GM23248 (cell line): ENCODE measurements around the gene ZNF804B. TPM values are rescaled to one million over a fixed set of nuclear protein-coding genes. Genes with fewer than 3 reads are reported as not detected.

ENCODE experiments used
- DNase-seq: peaks from one replicate; pipeline ENCODE4 v3.0.0-alpha.2; 2015
- H2AFZ ChIP-seq: fragments of 200-600 bp; sonication (generic); 2 replicates; pipeline ENCODE4 v1.6.1; 2016; ENCODE audit warnings: antibody characterized with exemption
- H3F3A ChIP-seq: fragments of 200-600 bp; sonication (generic); 2 replicates; pipeline ENCODE4 v1.6.1; 2016; ENCODE audit warnings: mild to moderate bottlenecking, antibody characterized with exemption, mixed run types; ENCODE audit not compliant: insufficient read depth
- H3K27ac ChIP-seq: fragments of 200-600 bp; sonication (generic); 2 replicates; pipeline ENCODE4 v1.5.1; 2016; ENCODE audit warnings: mild to moderate bottlenecking
- H3K27me3 ChIP-seq: fragments of 200-600 bp; sonication (generic); replicated peaks from 2 replicates; pipeline ENCODE4 v1.6.1; 2016; ENCODE audit warnings: mild to moderate bottlenecking; ENCODE audit not compliant: insufficient read depth
- H3K36me3 ChIP-seq: fragments of 200-600 bp; sonication (generic); 2 replicates; pipeline ENCODE4 v1.6.1; 2016; ENCODE audit warnings: low read depth, mild to moderate bottlenecking
- H3K4me1 ChIP-seq: fragments of 200-600 bp; sonication (generic); 2 replicates; pipeline ENCODE4 v1.6.1; 2016; ENCODE audit warnings: mild to moderate bottlenecking; ENCODE audit not compliant: insufficient read depth
- H3K4me2 ChIP-seq: fragments of 200-600 bp; sonication (generic); one replicate; pipeline ENCODE4 v1.6.1; 2016; ENCODE audit warnings: mild to moderate bottlenecking; ENCODE audit not compliant: unreplicated experiment
- H3K4me3 ChIP-seq: fragments of 200-600 bp; sonication (generic); 2 replicates; pipeline ENCODE4 v1.5.1; 2016; ENCODE audit warnings: mild to moderate bottlenecking
- H3K79me2 ChIP-seq: fragments of 200-600 bp; sonication (generic); 2 replicates; pipeline ENCODE4 v1.6.1; 2016; ENCODE audit warnings: mild to moderate bottlenecking; ENCODE audit not compliant: insufficient read depth
- H3K9ac ChIP-seq: fragments of 200-600 bp; sonication (generic); 2 replicates; pipeline ENCODE4 v1.6.1; 2016; ENCODE audit warnings: mild to moderate bottlenecking
- H3K9me2 ChIP-seq: fragments of 200-600 bp; sonication (generic); 2 replicates; pipeline ENCODE4 v1.6.1; 2016; ENCODE audit warnings: mixed run types, mild to moderate bottlenecking, moderate library complexity; ENCODE audit not compliant: insufficient read depth
- H3K9me3 ChIP-seq: fragments of 200-600 bp; sonication (generic); one replicate; pipeline ENCODE4 v1.6.1; 2017; ENCODE audit warnings: low read depth
- H4K20me1 ChIP-seq: fragments of 200-600 bp; sonication (generic); 2 replicates; pipeline ENCODE4 v1.6.0; 2016; ENCODE audit not compliant: insufficient read depth
- EZH2 ChIP-seq: fragments of 200-600 bp; sonication (generic); IDR thresholded peaks from 2 replicates; pipeline ENCODE4 v1.6.1; 2018; ENCODE audit warnings: antibody characterized with exemption, mild to moderate bottlenecking; ENCODE audit not compliant: insufficient read depth, poor library complexity, severe bottlenecking
- EZH2phosphoT487 ChIP-seq: fragments of 200-600 bp; sonication (generic); IDR thresholded peaks from 2 replicates; pipeline ENCODE4 v1.6.1; 2018; ENCODE audit warnings: antibody characterized with exemption, moderate library complexity, mild to moderate bottlenecking, low read depth; ENCODE audit not compliant: insufficient read depth
- WGBS, 2 experiments: methylation state at CpG; one replicate each; pipeline ENCODE4 v1.1.6; 2015 to 2017; ENCODE audit warnings: low lambda C conversion rate in 2 of 2, low coverage in 1 of 2; ENCODE audit errors: missing lambda C conversion rate in 2 of 2; 5-methylcytosine and 5-hydroxymethylcytosine counted together
- in situ Hi-C: fragments of 300-500 bp; cut with MboI; formaldehyde crosslinking; loops from 2 replicates; pipeline ENCODE4 v1.15.0; 2020
- polyA plus RNA-seq: library from polyadenylated mRNA; unstranded; fragments of >200 nt; fragmentation: Nextera tagmentation; extraction: Ambion mirVana; gene quantifications from 2 replicates; pipeline ENCODE4 v1.2.1, GENCODE V29; 2016
- total RNA-seq: library from RNA; depleted of rRNA; stranded (reverse); fragments of >200 nt; shearing (Covaris generic); gene quantifications from 2 replicates; pipeline ENCODE4 v1.2.3, GENCODE V29; 2014

The ZNF804B gene
- total and polyA plus RNA-seq, 2 experiments from 2014 or later = not detected

DNA sequence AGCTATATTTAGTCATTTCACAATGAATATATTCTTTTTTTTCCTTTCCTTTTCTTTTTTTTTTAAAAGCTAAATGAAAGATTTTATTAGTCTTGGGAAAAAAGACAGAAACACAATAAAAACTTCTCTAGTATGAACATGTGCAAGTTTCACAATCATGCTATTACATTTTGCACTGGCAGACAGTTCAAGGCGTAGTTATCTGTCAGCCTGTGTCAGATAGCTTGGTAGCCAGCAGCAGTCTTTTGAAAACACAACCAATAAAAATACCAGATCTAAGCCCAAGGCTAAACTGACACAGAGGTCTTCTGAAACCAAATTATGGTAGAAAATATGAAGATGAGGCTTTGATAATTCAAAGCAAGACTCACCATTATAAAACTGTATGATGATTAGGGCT, 241.8 kb downstream of the ZNF804B start:
- H3F3A ChIP-seq = no peaks in the 10 kb centered on the region
- no peaks in the 10 kb centered on the region for H3K9me3 ChIP-seq
- H3K79me2 ChIP-seq = no peaks in the 10 kb centered on the region
- no peak overlapping the region for H2AFZ ChIP-seq
- no peaks in the 10 kb centered on the region for H3K4me1 ChIP-seq
- no peaks in the 10 kb centered on the region for H3K9me2 ChIP-seq
- H4K20me1 ChIP-seq = no peaks in the 10 kb centered on the region
- in situ Hi-C loops = no loop called here
- no peak overlapping the region for H3K4me3 ChIP-seq
- H3K27me3 ChIP-seq = no peaks in the 10 kb centered on the region
- H3K27ac ChIP-seq = no peak overlapping the region
- TF ChIP-seq EZH2 (no peak), EZH2phosphoT487 (no peak)
- no peak overlapping the region for H3K9ac ChIP-seq
- no peaks in the 10 kb centered on the region for H3K36me3 ChIP-seq
- DNase-seq = no peak
- no peak overlapping the region for H3K4me2 ChIP-seq
- 12 to 32% methylated on average over 1 of the region's 1 CpG for WGBS, 2 experiments

DNA sequence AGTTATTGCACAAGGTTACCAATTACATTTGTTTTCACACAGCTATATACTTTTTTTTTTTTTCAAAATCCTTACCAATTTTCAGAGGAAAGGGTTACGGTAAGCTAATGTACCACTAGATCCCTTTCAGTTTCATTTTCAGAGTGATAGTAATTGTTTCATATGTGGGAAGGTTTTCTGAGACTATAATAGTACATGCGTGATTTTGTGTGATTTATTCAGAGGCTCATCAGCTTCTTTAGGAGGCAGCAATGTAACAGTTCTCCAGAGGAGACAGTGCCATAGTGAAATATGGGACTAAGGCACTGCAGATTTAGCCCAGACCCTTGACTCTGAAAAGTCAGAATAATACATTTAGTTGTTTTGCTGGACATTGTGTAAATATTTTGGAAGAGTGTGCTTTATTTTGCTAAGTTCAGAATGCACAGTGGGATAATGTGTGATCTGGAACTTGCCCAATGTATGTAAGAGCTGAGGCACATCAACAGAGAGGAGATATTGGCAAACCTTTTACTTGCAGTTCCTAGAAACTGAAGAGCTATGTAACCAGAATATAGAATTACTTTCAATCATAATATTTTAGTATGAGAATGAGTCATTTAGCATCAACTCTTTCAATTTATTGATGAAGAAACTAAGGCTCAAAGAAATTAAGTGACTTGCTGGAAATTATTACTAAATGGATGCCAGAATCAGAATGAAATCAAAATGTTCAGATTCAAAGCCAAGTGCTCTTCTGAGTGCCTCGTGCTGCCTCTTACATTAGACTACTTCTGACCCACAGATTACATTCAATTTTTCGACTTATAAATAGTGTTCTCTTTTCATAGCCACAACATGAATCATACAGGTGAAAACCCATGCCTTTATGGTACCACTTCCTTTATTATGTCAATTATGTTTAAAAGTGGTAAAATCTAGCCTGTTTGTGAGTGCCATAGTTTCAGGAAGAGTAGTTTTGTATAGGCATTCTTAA, 243.8 kb downstream of the ZNF804B start:
- no peak overlapping the region for H3K4me2 ChIP-seq
- no peaks in the 10 kb centered on the region for H3K27me3 ChIP-seq
- no peaks in the 10 kb centered on the region for H3K36me3 ChIP-seq
- H3K27ac ChIP-seq = no peak overlapping the region
- H3K79me2 ChIP-seq = no peaks in the 10 kb centered on the region
- H3K9me3 ChIP-seq = no peaks in the 10 kb centered on the region
- H2AFZ ChIP-seq = no peak overlapping the region
- H3K9ac ChIP-seq = no peak overlapping the region
- H3K4me3 ChIP-seq = no peak overlapping the region
- TF ChIP-seq EZH2phosphoT487 = no peak
- TF ChIP-seq EZH2 = no peak
- WGBS, 2 experiments = 13 to 15% methylated on average over 4 of the region's 4 CpGs
- H3F3A ChIP-seq = no peaks in the 10 kb centered on the region
- peak; percentile 0 for DNase-seq
- no peaks in the 10 kb centered on the region for H3K9me2 ChIP-seq
- H3K4me1 ChIP-seq = no peaks in the 10 kb centered on the region
- H4K20me1 ChIP-seq = no peaks in the 10 kb centered on the region
- in situ Hi-C loops = no loop called here

DNA sequence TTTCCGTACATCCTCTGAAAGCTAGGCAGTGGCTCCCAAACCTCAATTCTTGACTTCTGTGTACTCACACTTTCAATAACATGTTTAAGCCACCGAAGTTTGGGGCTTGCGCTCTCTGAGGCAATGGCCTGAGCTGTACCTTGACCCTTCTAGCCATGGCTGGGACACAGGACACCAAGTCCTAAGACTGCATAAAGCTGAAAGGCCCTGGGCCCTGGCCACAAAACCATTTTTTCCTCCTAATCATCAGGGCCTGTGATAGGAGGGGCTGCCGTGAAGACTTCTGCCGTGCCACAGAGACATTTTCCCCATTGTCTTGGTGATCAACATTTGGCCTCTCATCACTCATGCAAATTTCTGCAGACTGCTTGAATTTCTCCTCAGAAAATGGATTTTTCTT, 252.5 kb downstream of the ZNF804B start:
- TF ChIP-seq EZH2 (no peak), EZH2phosphoT487 (no peak)
- no peak overlapping the region for H3K4me3 ChIP-seq
- no peak for DNase-seq
- H2AFZ ChIP-seq = no peak overlapping the region
- no peaks in the 10 kb centered on the region for H3K9me2 ChIP-seq
- H3K27me3 ChIP-seq = no peaks in the 10 kb centered on the region
- no peak overlapping the region for H3K27ac ChIP-seq
- H3K9me3 ChIP-seq = no peaks in the 10 kb centered on the region
- in situ Hi-C loops = no loop called here
- no peak overlapping the region for H3K9ac ChIP-seq
- no peaks in the 10 kb centered on the region for H4K20me1 ChIP-seq
- H3F3A ChIP-seq = no peaks in the 10 kb centered on the region
- no peak overlapping the region for H3K4me2 ChIP-seq
- no peaks in the 10 kb centered on the region for H3K79me2 ChIP-seq
- 59 to 61% methylated on average over 5 of the region's 5 CpGs for WGBS, 2 experiments
- no peaks in the 10 kb centered on the region for H3K36me3 ChIP-seq
- no peaks in the 10 kb centered on the region for H3K4me1 ChIP-seq

DNA sequence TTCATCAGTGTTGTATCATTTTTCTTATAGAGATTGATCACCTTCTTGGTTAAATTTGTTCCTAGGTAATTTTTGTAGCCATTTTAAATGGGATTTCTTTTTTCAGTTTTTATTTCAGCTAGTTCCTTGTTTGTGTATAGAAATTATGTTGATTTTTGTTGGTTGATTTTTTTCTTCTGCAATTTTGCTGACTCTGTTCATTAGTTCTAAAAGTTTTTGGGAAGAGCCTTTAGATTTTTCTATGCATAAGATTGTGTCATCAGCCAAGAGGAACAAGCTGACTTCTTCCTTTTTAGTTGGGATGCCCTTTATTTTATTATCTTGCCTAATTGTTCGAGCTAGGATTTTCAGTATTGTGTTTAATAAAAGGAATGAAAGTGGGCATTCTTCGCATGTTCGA, 258.2 kb downstream of the ZNF804B start:
- H3K4me3 ChIP-seq = no peak overlapping the region
- H3K9ac ChIP-seq = no peak overlapping the region
- H3K4me1 ChIP-seq = no peaks in the 10 kb centered on the region
- no peaks in the 10 kb centered on the region for H3K9me3 ChIP-seq
- H3K4me2 ChIP-seq = no peak overlapping the region
- H3K79me2 ChIP-seq = no peaks in the 10 kb centered on the region
- H2AFZ ChIP-seq = no peak overlapping the region
- H3F3A ChIP-seq = no peaks in the 10 kb centered on the region
- DNase-seq = no peak
- no peaks in the 10 kb centered on the region for H3K9me2 ChIP-seq
- TF ChIP-seq EZH2phosphoT487 = no peak
- TF ChIP-seq EZH2 = no peak
- no peaks in the 10 kb centered on the region for H3K27me3 ChIP-seq
- no peaks in the 10 kb centered on the region for H4K20me1 ChIP-seq
- in situ Hi-C loops = no loop called here
- no peaks in the 10 kb centered on the region for H3K36me3 ChIP-seq
- WGBS, 2 experiments = 50 to 58% methylated on average over 3 of the region's 3 CpGs
- H3K27ac ChIP-seq = no peak overlapping the region
